SK-N-SH (cell line): ENCODE results near the gene HDAC4. TPM values are rescaled to one million over a fixed set of nuclear protein-coding genes. Genes with fewer than 3 reads are reported as not detected.

ENCODE experiments used
- CTCF ChIA-PET: fragments of 300-600, 350-600 bp; formaldehyde crosslinking; extraction: SDS; loops from one replicate; lab custom pipeline; 2021; lab: Yijun Ruan, JAX
- POLR2A ChIA-PET: fragments of 350-600 bp; sonication (Branson Sonifier 250); formaldehyde crosslinking; extraction: SDS; loops from one replicate; lab custom pipeline; 2020; ENCODE audit warnings: antibody characterized with exemption, inconsistent platforms; lab: Yijun Ruan, JAX
- DNase-seq: peaks from one replicate; pipeline ENCODE4 v3.0.0; 2012
- H2AFZ ChIP-seq: fragments of 200-600 bp; sonication (generic); 2 replicates; pipeline ENCODE4 v1.8.1; 2016; ENCODE audit warnings: antibody characterized with exemption, mild to moderate bottlenecking, low read depth
- H3F3A ChIP-seq: fragments of 200-600 bp; sonication (generic); replicated peaks from 2 replicates; pipeline ENCODE3; 2016; ENCODE audit warnings: antibody characterized with exemption, mild to moderate bottlenecking; ENCODE audit not compliant: insufficient read depth
- H3K27ac ChIP-seq, 2 experiments: fragments of 200-500 bp in 1 of 2; fragments of 200-600 bp in 1 of 2; sonication (Bioruptor generic) in 1 of 2; sonication (generic), shearing (Covaris generic) in 1 of 2; 2 replicates each; pipeline versions ENCODE4 v1.5.1 to v1.6.1; 2014 to 2016; ENCODE audit warnings: low read depth in 2 of 2, inconsistent platforms in 1 of 2, low read length in 1 of 2, mild to moderate bottlenecking in 1 of 2, mixed read lengths in 1 of 2
- H3K27me3 ChIP-seq: fragments of 200-600 bp; sonication (generic), shearing (Covaris generic); 2 replicates; pipeline ENCODE4 v1.6.1; 2016; ENCODE audit warnings: mixed run types; ENCODE audit not compliant: insufficient read depth
- H3K36me3 ChIP-seq, 2 experiments: fragments of 200-500 bp in 1 of 2; fragments of 200-600 bp in 1 of 2; sonication (Bioruptor generic) in 1 of 2; sonication (generic) in 1 of 2; replicated peaks in 1 of 2; 2 replicates each; pipeline versions ENCODE3 to v1.5.1; 2014 to 2016; ENCODE audit warnings: low read length in 1 of 2, mild to moderate bottlenecking in 1 of 2; ENCODE audit not compliant: insufficient read depth in 2 of 2, control insufficient read depth in 1 of 2
- H3K4me1 ChIP-seq, 2 experiments: fragments of 200-500 bp in 1 of 2; fragments of 200-600 bp in 1 of 2; sonication (Bioruptor generic) in 1 of 2; sonication (generic), shearing (Covaris generic) in 1 of 2; 2 replicates each; pipeline versions ENCODE4 v1.5.1 to v1.6.1; 2014 to 2016; ENCODE audit warnings: low read depth in 1 of 2, low read length in 1 of 2, mixed run types in 1 of 2; ENCODE audit not compliant: insufficient read depth in 2 of 2, control insufficient read depth in 1 of 2
- H3K4me2 ChIP-seq: fragments of 200-600 bp; sonication (generic), shearing (Covaris generic); 2 replicates; pipeline ENCODE4 v1.6.1; 2017; ENCODE audit warnings: mixed run types
- H3K4me3 ChIP-seq, 2 experiments: fragments of 200-500 bp in 1 of 2; fragments of 200-600 bp in 1 of 2; sonication (Bioruptor generic) in 1 of 2; sonication (generic), shearing (Covaris generic) in 1 of 2; 2 replicates each; pipeline versions ENCODE4 v1.5.1 to v1.8.1; 2014 to 2016; ENCODE audit warnings: low read depth in 2 of 2, inconsistent platforms in 1 of 2, low read length in 1 of 2, mild to moderate bottlenecking in 1 of 2, mixed read lengths in 1 of 2, moderate library complexity in 1 of 2
- H3K79me2 ChIP-seq: fragments of 200-600 bp; sonication (generic); 2 replicates; pipeline ENCODE4 v1.8.1; 2017; ENCODE audit warnings: mild to moderate bottlenecking; ENCODE audit not compliant: insufficient read depth
- H3K9ac ChIP-seq: fragments of 200-600 bp; sonication (generic); 2 replicates; pipeline ENCODE4 v1.6.1; 2017; ENCODE audit warnings: mixed run types
- H3K9me2 ChIP-seq: fragments of 200-600 bp; sonication (generic); 2 replicates; pipeline ENCODE4 v1.6.1; 2017; ENCODE audit warnings: mixed run types
- H3K9me3 ChIP-seq: fragments of 200-600 bp; sonication (generic); 2 replicates; pipeline ENCODE4 v1.6.1; 2017; ENCODE audit warnings: mixed run types, mild to moderate bottlenecking, moderate library complexity
- H4K20me1 ChIP-seq: fragments of 200-600 bp; sonication (generic); 2 replicates; pipeline ENCODE4 v1.6.1; 2017; ENCODE audit warnings: mild to moderate bottlenecking, mixed run types; ENCODE audit not compliant: insufficient read depth
- CHD2 ChIP-seq: fragments of 150-350 bp; IDR thresholded peaks from 2 replicates; pipeline ENCODE4 v1.6.1; 2018; ENCODE audit warnings: low read length; ENCODE audit not compliant: partially characterized antibody
- GATA2 ChIP-seq: sonication (generic); formaldehyde crosslinking; IDR thresholded peaks from 2 replicates; pipeline ENCODE4 v1.5.0; 2020; ENCODE audit warnings: mild to moderate bottlenecking, missing genetic modification reagents
- POLR2AphosphoS5 ChIP-seq: IDR thresholded peaks from 2 replicates; pipeline ENCODE4 v1.6.1; 2012; ENCODE audit warnings: low read depth, low read length
- RAD21 ChIP-seq: IDR thresholded peaks from 2 replicates; pipeline ENCODE4 v1.6.1; 2012; ENCODE audit warnings: mild to moderate bottlenecking, low read length
- RCOR1 ChIP-seq: fragments of 150-350 bp; IDR thresholded peaks from 2 replicates; pipeline ENCODE4 v1.6.1; 2017; ENCODE audit warnings: antibody characterized with exemption, low read length
- RFX5 ChIP-seq: IDR thresholded peaks from 2 replicates; pipeline ENCODE4 v1.6.1; 2012; ENCODE audit warnings: mild to moderate bottlenecking, improper control_type of control experiment, low read length
- WGBS: methylation state at CpG from one replicate; pipeline ENCODE4 v1.1.6; 2017; ENCODE audit warnings: low lambda C conversion rate; 5-methylcytosine and 5-hydroxymethylcytosine counted together
- polyA plus RNA-seq, 3 experiments: library from polyadenylated mRNA; depleted of rRNA; stranded (reverse); fragments of >200 nt; gene quantifications; 2 replicates each; pipeline ENCODE4 v1.2.3, GENCODE V29; 2012
- TF ChIP-seq, protein P1 (sequence below): fragments of 150-350 bp; IDR thresholded peaks from 2 replicates; pipeline ENCODE4 v1.6.1; 2016; ENCODE audit warnings: mild to moderate bottlenecking, low read depth, low read length

The HDAC4 gene
- polyA plus RNA-seq, 1 of the 3 experiments (the other 2 are of a cell fraction), result 5.5 TPM

GRCh38 chr2:239328351-239329191 is 72.2 kb downstream of the HDAC4 start:
- Histone ChIP-seq H3K4me2 (no peak overlapping the region), H2AFZ (no peak overlapping the region)
- TF ChIP-seq RCOR1 (no peak; the same call in 1 of the 2 replicates), GATA2 (CRISPR knock-in tag) (peak; percentile 64)
- TF ChIP-seq, all 33 proteins: peak for 1
- H3K9ac ChIP-seq, result no peak overlapping the region
- peaks cover 15% of the 10 kb centered on the region; the same call in 1 of the 2 replicates for H3K79me2 ChIP-seq
- peaks cover 9 to 63% of the 10 kb centered on the region in 2 experiments; a peak in 3 of 4 replicates for H3K4me1 ChIP-seq
- peaks cover 3% of the 10 kb centered on the region for H3F3A ChIP-seq
- no peaks in the 10 kb centered on the region for H3K36me3 ChIP-seq
- WGBS, result 60% methylated on average over 9 of the region's 19 CpGs
- no peaks in the 10 kb centered on the region for H3K27me3 ChIP-seq
- peak overlapping the region in 1 of 2 experiments; percentile 90; a peak in 2 of 4 replicates for H3K27ac ChIP-seq
- H4K20me1 ChIP-seq, result no peaks in the 10 kb centered on the region
- POLR2A ChIA-PET, result interaction anchor here (0.7 to 1.0 kb wide), 2 partner anchors 20 to 53 kb away, joined by 3 to 9 read pairs; no protein-coding TSS in a partner anchor
- H3K9me3 ChIP-seq, result no peaks in the 10 kb centered on the region
- peak; percentile 83 for DNase-seq
- no peak overlapping the region for H3K4me3 ChIP-seq
- CTCF ChIA-PET, result interaction anchor here (0.8 to 2.1 kb wide), 4 partner anchors 56 to 662 kb away, joined by 3 to 6 read pairs (median 3); no protein-coding TSS in a partner anchor
- H3K9me2 ChIP-seq, result peaks cover 5% of the 10 kb centered on the region; the same call in 1 of the 2 replicates

DNA sequence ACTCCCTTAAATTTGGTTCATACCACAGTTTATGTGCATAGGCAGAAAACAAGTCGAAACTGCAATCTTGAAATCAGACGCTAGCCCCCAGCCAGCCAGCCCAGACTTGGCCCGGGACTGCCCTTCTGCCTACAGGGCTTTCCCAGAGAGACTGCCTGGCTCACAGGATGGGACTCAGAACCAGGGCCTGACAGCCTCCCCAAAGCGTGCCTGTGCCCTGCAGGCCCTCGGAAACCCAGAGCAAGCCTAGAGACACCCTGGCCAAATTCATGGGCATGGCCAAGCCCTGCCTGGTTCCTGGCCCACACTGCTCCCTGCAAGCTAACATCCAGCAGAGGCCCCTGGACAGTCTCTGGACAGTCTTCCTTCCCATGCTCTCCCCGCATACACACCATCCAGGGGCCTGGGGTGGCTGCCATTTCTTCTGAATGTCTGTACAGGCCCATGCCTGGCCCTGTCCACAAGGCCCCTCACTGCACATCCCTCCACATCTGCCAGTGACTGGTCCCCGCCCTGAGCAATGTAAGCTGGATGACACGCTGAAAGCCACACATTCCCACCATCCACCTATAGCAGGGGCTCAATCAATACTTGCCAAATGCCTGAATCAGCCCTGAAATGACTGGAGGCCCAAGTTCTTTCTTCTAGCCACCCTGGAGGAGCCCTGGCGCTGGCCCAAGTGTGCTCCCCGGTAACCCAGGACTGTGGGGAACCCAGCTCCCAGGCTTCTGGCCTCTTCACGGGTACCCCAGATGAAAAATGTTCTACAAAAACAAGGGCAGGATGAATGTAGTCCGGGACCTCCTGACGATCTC is 73.1 kb downstream of the HDAC4 start:
- CTCF ChIA-PET, result interaction anchor here (1.2 to 2.1 kb wide), 3 partner anchors 18 to 71 kb away, joined by 3 to 6 read pairs (median 4); no protein-coding TSS in a partner anchor

More for the DNA sequence above, 73.1 kb downstream of the HDAC4 start:
- peaks cover 9 to 63% of the 10 kb centered on the region in 2 experiments; a peak in 3 of 4 replicates for H3K4me1 ChIP-seq
- no peaks in the 10 kb centered on the region for H3K27me3 ChIP-seq
- H3K27ac ChIP-seq, result peak overlapping the region in 1 of 2 experiments; percentile 90; a peak in 2 of 4 replicates
- no peaks in the 10 kb centered on the region for H3F3A ChIP-seq
- no peaks in the 10 kb centered on the region for H3K9me2 ChIP-seq
- TF ChIP-seq POLR2AphosphoS5 (no peak), CHD2 (no peak), RFX5 (no peak), RAD21 (no peak)
- TF ChIP-seq, protein P1, sequence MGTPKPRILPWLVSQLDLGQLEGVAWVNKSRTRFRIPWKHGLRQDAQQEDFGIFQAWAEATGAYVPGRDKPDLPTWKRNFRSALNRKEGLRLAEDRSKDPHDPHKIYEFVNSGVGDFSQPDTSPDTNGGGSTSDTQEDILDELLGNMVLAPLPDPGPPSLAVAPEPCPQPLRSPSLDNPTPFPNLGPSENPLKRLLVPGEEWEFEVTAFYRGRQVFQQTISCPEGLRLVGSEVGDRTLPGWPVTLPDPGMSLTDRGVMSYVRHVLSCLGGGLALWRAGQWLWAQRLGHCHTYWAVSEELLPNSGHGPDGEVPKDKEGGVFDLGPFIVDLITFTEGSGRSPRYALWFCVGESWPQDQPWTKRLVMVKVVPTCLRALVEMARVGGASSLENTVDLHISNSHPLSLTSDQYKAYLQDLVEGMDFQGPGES, result no peak
- no peak overlapping the region for H2AFZ ChIP-seq
- no peaks in the 10 kb centered on the region for H3K9me3 ChIP-seq
- H3K36me3 ChIP-seq, result no peaks in the 10 kb centered on the region
- no peak for DNase-seq
- H3K9ac ChIP-seq, result no peak overlapping the region
- H3K4me3 ChIP-seq, result no peak overlapping the region
- peaks cover 10% of the 10 kb centered on the region; the same call in 1 of the 2 replicates for H3K79me2 ChIP-seq
- POLR2A ChIA-PET, result interaction anchor here (1.0 kb wide), 1 partner anchor 32 kb away, joined by 4 read pairs; no protein-coding TSS in a partner anchor
- WGBS, result 85% methylated on average over 10 of the region's 13 CpGs
- no peak overlapping the region for H3K4me2 ChIP-seq
- H4K20me1 ChIP-seq, result no peaks in the 10 kb centered on the region
